Ishikawa (cell line): Measurements from ENCODE around the gene ACD.

ENCODE experiments used
- CEBPB ChIP-seq: IDR thresholded peaks from 2 replicates; pipeline ENCODE4 v1.6.1; 2012
- CREB1 ChIP-seq: IDR thresholded peaks from 2 replicates; pipeline ENCODE4 v1.6.1; 2012; ENCODE audit warnings: low read depth
- EP300 ChIP-seq: IDR thresholded peaks from 2 replicates; pipeline ENCODE4 v1.6.1; 2012; ENCODE audit warnings: borderline replicate concordance
- MAX ChIP-seq: IDR thresholded peaks from 2 replicates; pipeline ENCODE4 v1.6.1; 2012
- NFIC ChIP-seq: IDR thresholded peaks from 2 replicates; pipeline ENCODE4 v1.6.1; 2012
- RAD21 ChIP-seq: IDR thresholded peaks from 2 replicates; pipeline ENCODE4 v1.6.1; 2012; ENCODE audit warnings: low read depth
- REST ChIP-seq: IDR thresholded peaks from 2 replicates; pipeline ENCODE4 v1.6.1; 2012; ENCODE audit warnings: low read depth, mild to moderate bottlenecking
- TAF1 ChIP-seq: IDR thresholded peaks from 2 replicates; pipeline ENCODE4 v1.6.1; 2012; ENCODE audit warnings: low read depth, mild to moderate bottlenecking
- TCF12 ChIP-seq: IDR thresholded peaks from 2 replicates; pipeline ENCODE4 v1.6.1; 2012; ENCODE audit warnings: low read depth
- TEAD4 ChIP-seq: IDR thresholded peaks from 2 replicates; pipeline ENCODE4 v1.6.1; 2012
- YY1 ChIP-seq: IDR thresholded peaks from 2 replicates; pipeline ENCODE4 v1.6.1; 2012; ENCODE audit warnings: low read depth
- ZBTB7A ChIP-seq: IDR thresholded peaks from 2 replicates; pipeline ENCODE4 v1.6.1; 2012; ENCODE audit warnings: low read depth

DNA sequence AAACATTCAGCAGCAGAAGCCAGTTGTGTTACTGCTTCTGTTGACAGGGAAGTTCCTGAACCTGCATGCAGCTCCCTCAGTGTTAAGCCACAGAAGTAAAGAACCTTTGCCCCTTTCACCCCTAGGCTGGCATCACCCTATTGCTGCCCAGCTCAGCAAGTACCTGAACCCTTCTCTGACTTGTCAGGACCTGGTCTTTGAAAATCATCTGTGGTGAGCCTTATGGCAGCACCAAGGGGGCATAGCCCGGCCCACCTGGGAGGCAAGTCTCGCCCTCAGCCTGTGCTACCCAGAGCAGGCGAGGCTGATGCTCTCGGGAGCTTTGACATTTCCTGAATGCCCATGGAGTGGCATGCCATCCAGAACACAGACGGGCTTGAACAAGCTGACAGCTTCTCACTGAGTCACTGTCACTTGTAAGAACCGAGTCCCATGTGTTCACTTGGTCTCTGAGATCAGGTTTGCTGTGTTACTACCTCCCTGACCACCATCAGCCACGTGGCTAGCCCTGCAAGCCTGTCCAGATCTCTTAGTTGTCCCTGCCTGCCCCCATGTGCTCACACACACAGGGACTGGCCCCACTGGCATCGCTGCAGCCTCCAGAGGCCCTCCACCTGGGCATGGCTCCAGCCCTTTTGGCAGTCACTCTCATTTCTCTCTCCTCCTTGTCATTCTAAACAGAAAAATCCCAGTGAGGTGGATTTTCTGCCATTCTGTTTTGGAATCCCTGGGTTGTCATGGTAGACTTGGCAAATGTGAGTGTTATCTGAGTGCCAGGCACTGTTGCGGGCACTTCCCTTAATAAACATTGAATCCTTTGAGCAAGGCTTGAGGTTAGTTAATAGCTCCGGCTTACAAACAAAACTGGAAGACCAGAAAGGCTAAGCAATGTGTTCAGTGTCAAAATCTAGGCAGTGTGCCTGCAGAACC is 18.0 kb downstream of the ACD start:
- TF ChIP-seq REST (no peak), RAD21 (no peak), CEBPB (no peak), TCF12 (no peak), EP300 (no peak), TEAD4 (no peak), CREB1 (no peak), TAF1 (no peak), MAX (no peak), YY1 (no peak), NFIC (no peak), ZBTB7A (no peak)
